ENCODE data around the gene RAB11B. TPM values are rescaled to one million over a fixed set of nuclear protein-coding genes. Genes with fewer than 3 reads are reported as not detected.
"Not testable (repeated sequence)": the region's sequence is repeated elsewhere in the genome, so short reads cannot be mapped to it uniquely, and the experiment has no call there.

RAB11B gene
- total RNA-seq, 1 donor from 2014 or later: 76.5 TPM

GRCh38 chr19:8393871-8394250 is 3.7 kb downstream of the RAB11B start:
- DNase-seq: no peak

- DNase-seq: no peak
Observed at GRCh38 chr19:8395621-8396082, 5.5 kb downstream of the RAB11B start.

GRCh38 chr19:8396185-8396562 is 6.0 kb downstream of the RAB11B start:
- no peak for DNase-seq

GRCh38 chr19:8396563-8397203 is 6.5 kb downstream of the RAB11B start:
- DNase-seq: peak; percentile 22

GRCh38 chr19:8397271-8397670 is 7.1 kb downstream of the RAB11B start:
- no peak for DNase-seq

- no peak for DNase-seq
Observed at GRCh38 chr19:8397746-8398310, 7.7 kb downstream of the RAB11B start.

GRCh38 chr19:8398311-8398771 is 8.2 kb downstream of the RAB11B start:
- no peak for DNase-seq

- no peak for DNase-seq
Observed at GRCh38 chr19:8399681-8400188, 9.6 kb downstream of the RAB11B start.

- no peak for DNase-seq
Observed at GRCh38 chr19:8401981-8402411, 11.8 kb downstream of the RAB11B start.

- DNase-seq: no peak
Observed at GRCh38 chr19:8403098-8403819, 13.1 kb downstream of the RAB11B start.

- no peak for DNase-seq
Observed at GRCh38 chr19:8403820-8404109, 13.6 kb downstream of the RAB11B start.

GRCh38 chr19:8404391-8405151 is 14.4 kb downstream of the RAB11B start:
- no peak for DNase-seq

- not testable (repeated sequence) for DNase-seq
Observed at GRCh38 chr19:8410718-8411117, 20.6 kb downstream of the RAB11B start.

- peak; percentile 95 for DNase-seq
Observed at GRCh38 chr19:8412783-8413628, 22.8 kb downstream of the RAB11B start, which contains the start of gene MARCHF2. Gene MARCHF2, plus strand, starts transcription at chr19:8413305. Its CDS starts 8,536 bp downstream, at chr19:8421841.

- no peak for DNase-seq
Observed at GRCh38 chr19:8413629-8413995, 23.5 kb downstream of the RAB11B start.

- DNase-seq: no peak
Observed at GRCh38 chr19:8416796-8417195, 26.6 kb downstream of the RAB11B start.

GRCh38 chr19:8421484-8422461 is 31.6 kb downstream of the RAB11B start:
- no peak for DNase-seq

- peak; percentile 81 for DNase-seq
Observed at GRCh38 chr19:8423817-8424223, 33.7 kb downstream of the RAB11B start.

- DNase-seq: not testable (repeated sequence)
Observed at GRCh38 chr19:8425331-8425730, 35.2 kb downstream of the RAB11B start.

GRCh38 chr19:8426283-8426682 is 36.1 kb downstream of the RAB11B start:
- no peak for DNase-seq

Measured in skin of body (tissue), 2 donors.